Activated T-helper 1 cell treated with Interleukin-2 at 50 U/mL for 16 hours (primary cell): ENCODE measurements around the gene KLHL29.

ENCODE experiments used
- DNase-seq: peaks from one replicate; pipeline ENCODE4 v3.0.0-alpha.2; 2020; ENCODE audit warnings: low read depth

The KLHL29 gene

GRCh38 chr2:23397478-23397877 lies 12.5 kb downstream of the KLHL29 start:
- no peak for DNase-seq

- DNase-seq: no peak
These were observed 14.8 kb downstream of the KLHL29 start for GRCh38 chr2:23399674-23400261.

GRCh38 chr2:23400703-23401102 lies 15.7 kb downstream of the KLHL29 start:
- DNase-seq: no peak

- DNase-seq: no peak
These were observed 16.6 kb downstream of the KLHL29 start for GRCh38 chr2:23401427-23402204.

- no peak for DNase-seq
These were observed 17.3 kb downstream of the KLHL29 start for GRCh38 chr2:23402205-23402740.

- DNase-seq: no peak
These were observed 19.4 kb downstream of the KLHL29 start for GRCh38 chr2:23404426-23404825.

GRCh38 chr2:23409248-23409647 lies 24.3 kb downstream of the KLHL29 start:
- DNase-seq: no peak

GRCh38 chr2:23410596-23410995 lies 25.6 kb downstream of the KLHL29 start:
- DNase-seq: no peak

GRCh38 chr2:23411752-23412431 lies 26.9 kb downstream of the KLHL29 start:
- DNase-seq: no peak

GRCh38 chr2:23412556-23413155 lies 27.7 kb downstream of the KLHL29 start:
- no peak for DNase-seq

- no peak for DNase-seq
These were observed 28.7 kb downstream of the KLHL29 start for GRCh38 chr2:23413641-23414040.

GRCh38 chr2:23414106-23414505 lies 29.1 kb downstream of the KLHL29 start:
- DNase-seq: no peak

- DNase-seq: no peak
These were observed 29.9 kb downstream of the KLHL29 start for GRCh38 chr2:23414871-23415270.

GRCh38 chr2:23417310-23417709 lies 32.3 kb downstream of the KLHL29 start:
- no peak for DNase-seq

GRCh38 chr2:23418056-23418455 lies 33.1 kb downstream of the KLHL29 start:
- DNase-seq: no peak

GRCh38 chr2:23418461-23418911 lies 33.5 kb downstream of the KLHL29 start:
- no peak for DNase-seq

GRCh38 chr2:23419171-23420090 lies 34.5 kb downstream of the KLHL29 start:
- DNase-seq: no peak

GRCh38 chr2:23420091-23420839 lies 35.3 kb downstream of the KLHL29 start:
- no peak for DNase-seq

GRCh38 chr2:23420840-23421476 lies 36.0 kb downstream of the KLHL29 start:
- DNase-seq: no peak
